Liver (tissue), 9 donors: ENCODE results near the gene FLOT1. TPM values are rescaled to one million over a fixed set of nuclear protein-coding genes. Genes with fewer than 3 reads are reported as not detected.

Experiments used
- DNase-seq: peaks from one replicate; pipeline ENCODE4 v3.0.0-alpha.2; 2017; ENCODE audit warnings: low spot score
- H3K27ac ChIP-seq, 2 donors: one replicate each; pipeline ENCODE4 v1.7.0; 2013; ENCODE audit warnings: inconsistent platforms in 2 of 2, low read length in 2 of 2, control low read depth in 1 of 2, low read depth in 1 of 2, mild to moderate bottlenecking in 1 of 2
- H3K27me3 ChIP-seq, 4 donors: one replicate each; pipeline versions ENCODE4 v1.6.1 to v1.7.0; 2013; ENCODE audit warnings: low read length in 3 of 4, inconsistent platforms in 1 of 4, mild to moderate bottlenecking in 1 of 4, moderate library complexity in 1 of 4; ENCODE audit not compliant: control insufficient read depth in 4 of 4, insufficient read depth in 4 of 4
- H3K36me3 ChIP-seq, 4 donors: one replicate each; pipeline versions ENCODE4 v1.6.1 to v1.7.0; 2013; ENCODE audit warnings: low read length in 3 of 4, mild to moderate bottlenecking in 3 of 4, low read depth in 1 of 4, moderate library complexity in 1 of 4; ENCODE audit not compliant: control insufficient read depth in 4 of 4, insufficient read depth in 3 of 4
- H3K4me1 ChIP-seq, 4 donors: one replicate each; pipeline versions ENCODE4 v1.6.1 to v1.7.0; 2013; ENCODE audit warnings: low read length in 3 of 4, mild to moderate bottlenecking in 3 of 4, moderate library complexity in 1 of 4; ENCODE audit not compliant: control insufficient read depth in 4 of 4, insufficient read depth in 4 of 4
- H3K4me3 ChIP-seq, 3 donors: one replicate each; pipeline versions ENCODE4 v1.6.1 to v1.7.0; 2013; ENCODE audit warnings: low read length in 3 of 3, control low read depth in 1 of 3, low read depth in 1 of 3, mild to moderate bottlenecking in 1 of 3
- H3K9ac ChIP-seq, 2 donors: one replicate each; pipeline ENCODE4 v1.7.0; 2013; ENCODE audit warnings: low read length in 2 of 2, mild to moderate bottlenecking in 2 of 2, moderate library complexity in 2 of 2, control low read depth in 1 of 2, low read depth in 1 of 2
- H3K9me3 ChIP-seq, 4 donors: one replicate each; pipeline versions ENCODE4 v1.6.1 to v1.7.0; 2013; ENCODE audit warnings: low read length in 3 of 4; ENCODE audit not compliant: control insufficient read depth in 4 of 4
- ATF3 ChIP-seq: IDR thresholded peaks from 2 replicates; pipeline ENCODE4 v1.6.1; 2016; ENCODE audit warnings: antibody characterized with exemption
- EGR1 ChIP-seq, 2 donors: IDR thresholded peaks; 2 replicates each; pipeline ENCODE4 v1.6.1; 2016 to 2018; ENCODE audit warnings: antibody characterized with exemption in 2 of 2, low read depth in 2 of 2
- FOXA1 ChIP-seq: IDR thresholded peaks from 2 replicates; pipeline ENCODE4 v1.6.1; 2016; ENCODE audit warnings: antibody characterized with exemption
- FOXA2 ChIP-seq: IDR thresholded peaks from 2 replicates; pipeline ENCODE4 v1.6.1; 2016; ENCODE audit warnings: antibody characterized with exemption
- GABPA ChIP-seq, 2 donors: IDR thresholded peaks in 1 of 2; conservative IDR thresholded peaks in 1 of 2; 2 replicates each; pipeline ENCODE4 v1.6.1; 2016; ENCODE audit warnings: antibody characterized with exemption in 2 of 2, mild to moderate bottlenecking in 1 of 2, moderate library complexity in 1 of 2
- HNF4A ChIP-seq, 2 donors: conservative IDR thresholded peaks; 2 replicates each; pipeline ENCODE4 v1.6.1; 2016; ENCODE audit warnings: antibody characterized with exemption in 2 of 2, mild to moderate bottlenecking in 2 of 2
- HNF4G ChIP-seq: IDR thresholded peaks from 2 replicates; pipeline ENCODE4 v1.6.1; 2016; ENCODE audit warnings: antibody characterized with exemption
- JUND ChIP-seq, 2 donors: IDR thresholded peaks; 2 replicates each; pipeline ENCODE4 v1.6.1; 2016; ENCODE audit warnings: antibody characterized with exemption in 2 of 2
- MAX ChIP-seq: IDR thresholded peaks from 2 replicates; pipeline ENCODE4 v1.6.1; 2016; ENCODE audit warnings: antibody characterized with exemption
- NR2F2 ChIP-seq: IDR thresholded peaks from 2 replicates; pipeline ENCODE4 v1.6.1; 2016; ENCODE audit warnings: antibody characterized with exemption
- RAD21 ChIP-seq, 2 donors: IDR thresholded peaks; 2 replicates each; pipeline ENCODE4 v1.6.1; 2016; ENCODE audit warnings: antibody characterized with exemption in 2 of 2, mild to moderate bottlenecking in 2 of 2
- RXRA ChIP-seq, 2 donors: IDR thresholded peaks; 2 replicates each; pipeline ENCODE4 v1.6.1; 2017 to 2018; ENCODE audit warnings: antibody characterized with exemption in 2 of 2, mild to moderate bottlenecking in 1 of 2
- SP1 ChIP-seq: IDR thresholded peaks from 2 replicates; pipeline ENCODE4 v1.6.1; 2018; ENCODE audit warnings: antibody characterized with exemption, mild to moderate bottlenecking
- TAF1 ChIP-seq: conservative IDR thresholded peaks from 2 replicates; pipeline ENCODE4 v1.6.1; 2016; ENCODE audit warnings: antibody characterized with exemption, mild to moderate bottlenecking
- YY1 ChIP-seq: IDR thresholded peaks from 2 replicates; pipeline ENCODE4 v1.6.1; 2016; ENCODE audit warnings: antibody characterized with exemption, mild to moderate bottlenecking
- ZBTB33 ChIP-seq: IDR thresholded peaks from 2 replicates; pipeline ENCODE4 v1.6.1; 2016; ENCODE audit warnings: antibody characterized with exemption
- WGBS: extraction: QIAGEN DNeasy Blood & Tissue Kit; methylation state at CpG from one replicate; pipeline ENCODE4 v1.1.7; 2013; 5-methylcytosine and 5-hydroxymethylcytosine counted together
- polyA plus RNA-seq, 2 donors: library from polyadenylated mRNA; stranded (reverse) in 1 of 2; unstranded in 1 of 2; fragments of 200-250 nt in 1 of 2; fragments of >200 nt in 1 of 2; fragmentation: Nextera tagmentation in 1 of 2; extraction: Ambion mirVana in 1 of 2; gene quantifications; one replicate each; pipeline versions ENCODE4 v1.2.1 to v1.2.3, GENCODE V29; 2013 to 2015
- total RNA-seq, 2 donors: library from RNA; depleted of rRNA; stranded (reverse); fragments of >200 nt; gene quantifications; one replicate each; pipeline ENCODE4 v1.2.3, GENCODE V29; 2014
- TF ChIP-seq, protein P1 (sequence below): fragments of 150-350 bp; IDR thresholded peaks from 2 replicates; pipeline ENCODE4 v1.5.1; 2017; ENCODE audit warnings: improper control_type of control experiment, low read depth, low read length; ENCODE audit not compliant: missing input control
- TF ChIP-seq, protein P2 (sequence below): IDR thresholded peaks from 2 replicates; pipeline ENCODE4 v1.6.1; 2016; ENCODE audit warnings: antibody characterized with exemption, mild to moderate bottlenecking
- donor health status: healthy.
- donor health status: healthy.
- donor health status: healthy.
- donor health status: healthy.
- donor health status: healthy.

FLOT1 gene
- total and polyA plus RNA-seq, 4 donors: 38.6 to 99.8 (median 59.5) TPM

- TF ChIP-seq, protein P1, sequence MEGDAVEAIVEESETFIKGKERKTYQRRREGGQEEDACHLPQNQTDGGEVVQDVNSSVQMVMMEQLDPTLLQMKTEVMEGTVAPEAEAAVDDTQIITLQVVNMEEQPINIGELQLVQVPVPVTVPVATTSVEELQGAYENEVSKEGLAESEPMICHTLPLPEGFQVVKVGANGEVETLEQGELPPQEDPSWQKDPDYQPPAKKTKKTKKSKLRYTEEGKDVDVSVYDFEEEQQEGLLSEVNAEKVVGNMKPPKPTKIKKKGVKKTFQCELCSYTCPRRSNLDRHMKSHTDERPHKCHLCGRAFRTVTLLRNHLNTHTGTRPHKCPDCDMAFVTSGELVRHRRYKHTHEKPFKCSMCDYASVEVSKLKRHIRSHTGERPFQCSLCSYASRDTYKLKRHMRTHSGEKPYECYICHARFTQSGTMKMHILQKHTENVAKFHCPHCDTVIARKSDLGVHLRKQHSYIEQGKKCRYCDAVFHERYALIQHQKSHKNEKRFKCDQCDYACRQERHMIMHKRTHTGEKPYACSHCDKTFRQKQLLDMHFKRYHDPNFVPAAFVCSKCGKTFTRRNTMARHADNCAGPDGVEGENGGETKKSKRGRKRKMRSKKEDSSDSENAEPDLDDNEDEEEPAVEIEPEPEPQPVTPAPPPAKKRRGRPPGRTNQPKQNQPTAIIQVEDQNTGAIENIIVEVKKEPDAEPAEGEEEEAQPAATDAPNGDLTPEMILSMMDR: no peak
- TF ChIP-seq NR2F2 (no peak), FOXA1 (no peak), MAX (no peak)
Measured at GRCh38 chr6:30775104-30775503, 32.6 kb upstream of the FLOT1 start (continued).

GRCh38 chr6:30774701-30775100 is 32.2 kb upstream of the FLOT1 start:
- H3K4me3 ChIP-seq: no peak overlapping the region
- no peak overlapping the region for H3K27ac ChIP-seq
- no peaks in the 10 kb centered on the region for H3K27me3 ChIP-seq
- no peak for DNase-seq
- no peak overlapping the region for H3K9ac ChIP-seq
- no peaks in the 10 kb centered on the region for H3K36me3 ChIP-seq
- no peaks in the 10 kb centered on the region for H3K4me1 ChIP-seq
- no peaks in the 10 kb centered on the region for H3K9me3 ChIP-seq
- WGBS: 92% methylated on average over 8 of the region's 8 CpGs
- no peak for TF ChIP-seq FOXA2
- no peak for TF ChIP-seq HNF4A (conservative IDR thresholded peaks at IDR 0.05)
- TF ChIP-seq ZBTB33: no peak
- TF ChIP-seq RAD21 (IDR thresholded peaks at IDR 0.05): no peak
- TF ChIP-seq GABPA (IDR thresholded peaks at IDR 0.05 in 1 of 2, conservative IDR thresholded peaks at IDR 0.05 in 1 of 2): no peak
- TF ChIP-seq TAF1: no peak
- TF ChIP-seq SP1: no peak
- TF ChIP-seq, protein P2, sequence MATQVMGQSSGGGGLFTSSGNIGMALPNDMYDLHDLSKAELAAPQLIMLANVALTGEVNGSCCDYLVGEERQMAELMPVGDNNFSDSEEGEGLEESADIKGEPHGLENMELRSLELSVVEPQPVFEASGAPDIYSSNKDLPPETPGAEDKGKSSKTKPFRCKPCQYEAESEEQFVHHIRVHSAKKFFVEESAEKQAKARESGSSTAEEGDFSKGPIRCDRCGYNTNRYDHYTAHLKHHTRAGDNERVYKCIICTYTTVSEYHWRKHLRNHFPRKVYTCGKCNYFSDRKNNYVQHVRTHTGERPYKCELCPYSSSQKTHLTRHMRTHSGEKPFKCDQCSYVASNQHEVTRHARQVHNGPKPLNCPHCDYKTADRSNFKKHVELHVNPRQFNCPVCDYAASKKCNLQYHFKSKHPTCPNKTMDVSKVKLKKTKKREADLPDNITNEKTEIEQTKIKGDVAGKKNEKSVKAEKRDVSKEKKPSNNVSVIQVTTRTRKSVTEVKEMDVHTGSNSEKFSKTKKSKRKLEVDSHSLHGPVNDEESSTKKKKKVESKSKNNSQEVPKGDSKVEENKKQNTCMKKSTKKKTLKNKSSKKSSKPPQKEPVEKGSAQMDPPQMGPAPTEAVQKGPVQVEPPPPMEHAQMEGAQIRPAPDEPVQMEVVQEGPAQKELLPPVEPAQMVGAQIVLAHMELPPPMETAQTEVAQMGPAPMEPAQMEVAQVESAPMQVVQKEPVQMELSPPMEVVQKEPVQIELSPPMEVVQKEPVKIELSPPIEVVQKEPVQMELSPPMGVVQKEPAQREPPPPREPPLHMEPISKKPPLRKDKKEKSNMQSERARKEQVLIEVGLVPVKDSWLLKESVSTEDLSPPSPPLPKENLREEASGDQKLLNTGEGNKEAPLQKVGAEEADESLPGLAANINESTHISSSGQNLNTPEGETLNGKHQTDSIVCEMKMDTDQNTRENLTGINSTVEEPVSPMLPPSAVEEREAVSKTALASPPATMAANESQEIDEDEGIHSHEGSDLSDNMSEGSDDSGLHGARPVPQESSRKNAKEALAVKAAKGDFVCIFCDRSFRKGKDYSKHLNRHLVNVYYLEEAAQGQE: no peak
- no peak for TF ChIP-seq ATF3
- no peak for TF ChIP-seq YY1
- TF ChIP-seq FOXA1: no peak
- no peak for TF ChIP-seq MAX
- TF ChIP-seq, protein P1: no peak
- TF ChIP-seq NR2F2: no peak
- no peak for TF ChIP-seq JUND (IDR thresholded peaks at IDR 0.05)
- TF ChIP-seq EGR1 (IDR thresholded peaks at IDR 0.05; ENCODE audit: low read depth in 2 of 2): no peak
- TF ChIP-seq HNF4G: no peak
- no peak for TF ChIP-seq RXRA (IDR thresholded peaks at IDR 0.05)
